C4-2B (cell line): ENCODE results near the gene AVPR1A.

ENCODE experiments used
- H3K27ac ChIP-seq: fragments of 450-650 bp; 2 replicates; pipeline ENCODE4 v1.5.1; 2017
- ZFX ChIP-seq: fragments of 450-650 bp; IDR thresholded peaks from 2 replicates; pipeline ENCODE4 v1.6.1; 2017
- TF ChIP-seq, protein P1 (sequence below): fragments of 450-650 bp; conservative IDR thresholded peaks from 2 replicates; pipeline ENCODE4 v1.5.1; 2017; ENCODE audit warnings: mild to moderate bottlenecking

The AVPR1A gene

DNA sequence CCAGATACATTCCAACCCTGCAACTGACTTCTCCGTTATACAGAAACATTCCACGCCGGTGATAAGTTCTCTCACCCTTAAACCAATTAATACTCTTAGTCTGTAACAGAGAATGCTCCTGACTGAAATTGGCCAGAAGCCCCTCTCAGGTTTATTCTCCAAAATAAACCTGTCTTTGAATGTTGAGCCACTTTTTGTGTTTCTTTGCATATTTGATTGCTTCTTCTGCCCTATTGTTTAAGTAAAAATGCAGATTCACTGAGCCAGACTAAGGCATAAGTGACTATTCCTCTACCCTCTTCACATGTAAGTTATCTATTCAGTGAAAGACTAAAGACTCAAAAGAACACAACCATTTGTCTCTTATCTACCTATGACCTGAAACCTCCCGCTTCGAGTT is 3.6 kb upstream of the AVPR1A start:
- TF ChIP-seq ZFX = no peak
- TF ChIP-seq, protein P1, sequence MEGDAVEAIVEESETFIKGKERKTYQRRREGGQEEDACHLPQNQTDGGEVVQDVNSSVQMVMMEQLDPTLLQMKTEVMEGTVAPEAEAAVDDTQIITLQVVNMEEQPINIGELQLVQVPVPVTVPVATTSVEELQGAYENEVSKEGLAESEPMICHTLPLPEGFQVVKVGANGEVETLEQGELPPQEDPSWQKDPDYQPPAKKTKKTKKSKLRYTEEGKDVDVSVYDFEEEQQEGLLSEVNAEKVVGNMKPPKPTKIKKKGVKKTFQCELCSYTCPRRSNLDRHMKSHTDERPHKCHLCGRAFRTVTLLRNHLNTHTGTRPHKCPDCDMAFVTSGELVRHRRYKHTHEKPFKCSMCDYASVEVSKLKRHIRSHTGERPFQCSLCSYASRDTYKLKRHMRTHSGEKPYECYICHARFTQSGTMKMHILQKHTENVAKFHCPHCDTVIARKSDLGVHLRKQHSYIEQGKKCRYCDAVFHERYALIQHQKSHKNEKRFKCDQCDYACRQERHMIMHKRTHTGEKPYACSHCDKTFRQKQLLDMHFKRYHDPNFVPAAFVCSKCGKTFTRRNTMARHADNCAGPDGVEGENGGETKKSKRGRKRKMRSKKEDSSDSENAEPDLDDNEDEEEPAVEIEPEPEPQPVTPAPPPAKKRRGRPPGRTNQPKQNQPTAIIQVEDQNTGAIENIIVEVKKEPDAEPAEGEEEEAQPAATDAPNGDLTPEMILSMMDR = no peak
- H3K27ac ChIP-seq = no peak overlapping the region

DNA sequence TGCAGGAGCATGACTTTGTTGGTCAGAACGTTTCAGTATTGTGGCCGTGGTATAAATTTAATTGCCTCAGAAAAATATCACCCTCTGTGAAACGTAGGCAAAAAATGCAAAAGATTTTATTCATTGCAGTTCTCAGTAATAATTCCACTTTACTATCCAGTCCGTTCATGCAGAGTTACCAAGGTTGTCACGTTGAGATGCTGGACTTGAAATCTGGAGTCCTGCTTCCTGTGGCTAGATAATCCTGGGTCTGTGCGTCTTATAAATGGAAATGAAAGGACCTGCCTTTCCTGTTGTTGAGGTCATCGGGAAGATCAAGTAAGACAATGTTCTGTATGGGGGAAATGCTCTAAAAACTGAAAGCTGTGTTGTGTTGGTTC is 1.3 kb upstream of the AVPR1A start:
- no peak overlapping the region for H3K27ac ChIP-seq
- no peak for TF ChIP-seq ZFX
- TF ChIP-seq, protein P1 = peak; percentile 34

DNA sequence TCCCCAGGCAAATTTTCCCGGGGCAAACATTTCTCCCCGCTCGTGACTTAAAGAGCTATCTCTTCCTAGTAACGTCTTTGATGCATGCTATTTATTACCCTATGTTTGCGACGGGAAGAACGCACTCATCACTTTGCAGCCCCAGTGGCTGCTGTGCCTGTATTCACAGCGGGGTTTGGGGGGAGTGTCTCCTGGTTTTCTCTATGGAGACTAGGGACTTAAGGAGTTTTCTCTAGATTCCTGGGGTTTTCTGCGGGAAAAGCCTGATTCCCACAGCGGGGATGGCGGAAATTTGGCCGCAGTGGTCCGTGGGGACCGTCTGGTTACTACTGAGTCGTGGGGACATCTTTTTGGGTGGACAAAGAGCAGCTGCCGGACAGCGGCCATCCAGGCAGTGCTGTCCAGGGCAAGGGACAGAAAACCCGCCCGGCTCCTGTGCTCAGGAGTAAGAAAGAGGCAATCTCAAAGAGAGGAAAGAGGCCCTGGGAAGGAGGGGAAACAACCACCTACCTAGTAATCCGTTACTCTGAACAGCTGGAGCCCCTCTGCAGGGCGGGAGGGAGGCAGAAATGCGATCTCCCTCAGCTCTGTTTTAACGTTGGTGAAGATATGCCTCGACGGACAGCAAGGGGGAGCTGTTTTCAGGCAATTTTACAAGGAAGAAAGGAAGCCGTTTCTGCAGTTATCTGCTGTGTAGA is 771 bp upstream of the AVPR1A start:
- TF ChIP-seq, protein P1 = peak; percentile 94
- TF ChIP-seq ZFX = no peak
- H3K27ac ChIP-seq = no peak overlapping the region

DNA sequence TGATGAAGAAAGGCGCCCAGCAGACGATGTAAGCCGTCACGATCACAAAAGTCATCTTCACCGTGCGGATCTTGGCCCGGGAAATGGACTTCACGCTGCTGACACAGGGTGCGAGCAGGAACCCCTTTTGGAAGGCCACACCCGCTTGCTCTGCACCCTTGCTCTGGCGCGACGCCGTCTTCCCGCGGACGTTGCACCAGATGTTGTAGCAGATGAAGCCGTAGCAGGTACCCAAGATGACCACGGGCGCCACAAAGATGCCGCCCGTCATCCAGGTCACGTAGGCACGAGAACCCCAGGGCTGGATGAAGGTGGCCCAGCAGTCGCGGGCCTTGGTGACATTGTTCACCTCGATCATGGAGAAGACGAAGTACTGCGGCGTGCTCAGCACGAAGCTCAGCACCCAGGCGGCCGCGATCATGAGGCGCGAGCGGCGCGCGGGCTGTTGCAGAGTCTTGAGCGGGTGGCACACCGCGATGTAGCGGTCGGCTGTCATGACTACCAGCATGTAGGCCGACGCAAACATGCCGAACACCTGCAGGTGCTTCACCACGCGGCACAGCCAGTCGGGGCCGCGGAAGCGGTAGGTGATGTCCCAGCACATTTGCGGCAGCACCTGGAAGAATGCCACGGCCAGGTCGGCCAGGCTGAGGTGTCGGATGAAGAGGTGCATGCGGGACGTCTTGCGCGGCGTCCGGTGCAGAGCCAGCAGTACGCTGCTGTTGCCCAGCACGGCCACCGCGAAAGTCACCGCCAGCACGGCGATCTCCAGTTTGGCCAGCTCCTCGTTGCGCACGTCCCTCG is 890 bp downstream of the AVPR1A start:
- TF ChIP-seq, protein P1 = no peak
- no peak for TF ChIP-seq ZFX
- H3K27ac ChIP-seq = no peak overlapping the region

DNA sequence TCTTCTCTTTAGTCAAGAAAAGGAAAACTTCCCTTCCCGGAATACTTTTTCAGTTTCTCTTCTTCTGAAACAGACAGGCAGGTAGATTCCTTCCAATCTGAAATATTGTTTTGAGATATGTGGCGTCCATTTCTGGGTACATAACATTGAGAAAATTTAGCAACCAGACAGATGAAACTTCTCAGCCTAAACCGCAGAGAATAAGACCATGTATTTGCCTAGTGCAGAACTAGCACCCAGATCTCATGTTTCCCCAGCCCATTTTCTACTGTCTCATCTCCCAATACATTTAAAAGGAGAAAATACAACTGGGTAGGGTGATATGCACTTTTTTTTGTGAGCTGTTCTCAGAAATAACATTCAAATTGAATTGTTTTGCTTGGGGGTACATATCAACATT is 6.4 kb downstream of the AVPR1A start:
- TF ChIP-seq ZFX = no peak
- TF ChIP-seq, protein P1 = no peak
- no peak overlapping the region for H3K27ac ChIP-seq

DNA sequence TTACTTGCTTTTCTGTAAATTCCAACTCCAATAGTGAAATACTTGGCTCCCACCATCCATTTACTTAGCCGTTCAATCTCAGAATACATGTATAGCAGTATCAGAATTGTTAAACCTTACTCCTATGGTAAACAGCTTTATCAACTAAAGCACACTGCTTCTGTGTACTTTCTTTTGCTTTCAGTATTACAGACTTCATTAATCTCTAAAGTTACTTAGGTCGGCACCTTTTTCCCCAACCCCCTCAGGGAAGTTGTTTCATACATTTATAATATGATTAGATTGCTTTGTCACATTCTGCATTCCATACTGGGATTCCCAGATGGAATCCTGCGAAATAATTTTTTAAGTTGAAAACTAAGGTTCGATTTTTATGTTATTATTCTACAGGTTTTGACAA is 12.5 kb downstream of the AVPR1A start:
- no peak overlapping the region for H3K27ac ChIP-seq
- no peak for TF ChIP-seq ZFX
- TF ChIP-seq, protein P1 = no peak

DNA sequence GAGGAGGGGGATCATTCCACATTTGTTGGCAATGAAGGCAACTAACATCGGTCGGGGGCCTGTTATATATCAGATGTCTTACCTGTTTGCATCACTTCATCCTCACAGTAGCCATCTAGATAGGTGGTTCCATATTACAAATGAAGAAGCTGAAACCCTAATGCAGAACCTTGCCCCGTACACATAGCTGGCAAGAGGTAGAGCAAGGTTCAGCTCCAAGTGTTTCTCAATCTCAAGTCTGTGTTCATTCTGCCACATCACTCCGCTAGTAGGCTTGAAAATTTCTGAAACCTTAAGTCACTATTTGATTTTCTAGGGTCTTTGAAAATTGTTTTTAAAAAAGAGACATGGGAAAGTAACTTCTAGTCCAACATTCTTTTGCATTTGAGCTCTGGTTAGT is 17.0 kb downstream of the AVPR1A start:
- H3K27ac ChIP-seq = no peak overlapping the region
- TF ChIP-seq, protein P1 = no peak
- no peak for TF ChIP-seq ZFX
